Astrocyte (in vitro differentiated cells and primary cell): Measurements from ENCODE around the gene KCNB1.

Source experiments
- CTCF ChIP-seq: IDR thresholded peaks from 2 replicates; pipeline ENCODE4 v1.5.1; 2011; ENCODE audit warnings: low read depth, mild to moderate bottlenecking, inconsistent platforms, low read length, moderate library complexity; ENCODE audit not compliant: insufficient read depth
- EZH2 ChIP-seq: IDR thresholded peaks from 2 replicates; pipeline ENCODE4 v1.6.1; 2012; ENCODE audit warnings: mild to moderate bottlenecking, low read length, inconsistent platforms; ENCODE audit not compliant: insufficient read depth

DNA sequence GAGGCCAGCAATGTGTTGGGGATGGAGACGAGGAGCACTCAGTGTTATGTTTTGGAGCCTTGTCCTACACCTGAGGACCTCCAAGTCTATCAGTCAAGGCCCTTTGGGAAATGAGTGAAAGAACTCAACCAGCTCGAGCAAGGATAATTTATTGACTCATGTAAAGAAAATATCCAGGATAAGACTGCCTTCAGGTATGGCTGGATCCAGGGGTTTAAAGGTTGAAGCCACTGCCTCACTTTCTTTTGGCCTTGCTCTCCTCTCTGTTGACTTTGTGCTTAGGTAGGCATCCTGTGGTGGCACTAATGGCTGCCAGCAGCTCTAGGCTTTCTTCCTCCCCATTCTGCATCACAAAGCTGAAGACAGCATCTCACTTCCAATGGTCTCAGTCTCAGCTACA is 138.3 kb downstream of the KCNB1 start:
- TF ChIP-seq CTCF = no peak
- no peak for TF ChIP-seq EZH2
